ENCODE measurements around the gene LGI1. TPM values are rescaled to one million over a fixed set of nuclear protein-coding genes. Genes with fewer than 3 reads are reported as not detected.

The LGI1 gene
- polyA plus RNA-seq, 1 donor (not counting 4 experiments of a cell fraction or from before 2014, with no cell fraction given), result not detected

GRCh38 chr10:93784059-93784458 is 26.3 kb downstream of the LGI1 start:
- Histone ChIP-seq H3K79me2 (ENCODE audit: control insufficient read depth, insufficient read depth, low read length) (no peaks in the 10 kb centered on the region), H3K9me1 (ENCODE audit: control insufficient read depth, extremely low read depth, insufficient read depth, low read length) (no peaks in the 10 kb centered on the region), H3K4me1 (ENCODE audit: control insufficient read depth, extremely low read depth, insufficient read depth, low read length) (no peaks in the 10 kb centered on the region), H3K27ac (ENCODE audit: control insufficient read depth, insufficient read depth, low read length) (no peak overlapping the region), H3K4me3 (ENCODE audit: control insufficient read depth in 2 of 3, extremely low read depth in 1 of 3, insufficient read depth in 2 of 3, low read depth in 1 of 3, low read length in 3 of 3) (no peak overlapping the region), H3K36me3 (ENCODE audit: control insufficient read depth in 2 of 2, extremely low read depth in 1 of 2, insufficient read depth in 2 of 2, low read length in 2 of 2) (no peaks in the 10 kb centered on the region), H2AFZ (ENCODE audit: control insufficient read depth, low read length) (no peak overlapping the region), H3K4me2 (ENCODE audit: control insufficient read depth, extremely low read depth, insufficient read depth, low read depth, low read length) (no peak overlapping the region), H4K20me1 (ENCODE audit: control insufficient read depth, extremely low read depth, insufficient read depth, low read length) (no peaks in the 10 kb centered on the region), H3K9me3 (ENCODE audit: control insufficient read depth, low read depth, low read length) (no peaks in the 10 kb centered on the region), H3K9ac (ENCODE audit: control insufficient read depth, extremely low read depth, insufficient read depth, low read length) (no peak overlapping the region), H3K27me3 (ENCODE audit: control insufficient read depth, extremely low read depth, insufficient read depth, low read length) (no peaks in the 10 kb centered on the region)
- dilution Hi-C loops (cut with MboI; ENCODE audit: extremely low pct_ligation_motif_present, low sequenced_read_pairs), result no loop called here
- no peak for DNase-seq (ENCODE audit: low read depth, low spot score)
- FAIRE-seq, result no peak
- TF ChIP-seq CTCF (optimal IDR thresholded peaks at IDR 0.05 in 1 of 3, IDR thresholded peaks at IDR 0.05 in 1 of 3, conservative IDR thresholded peaks at IDR 0.05 in 1 of 3; ENCODE audit: extremely low read depth in 1 of 3, insufficient read depth in 2 of 3, low read length in 3 of 3), result no peak
- no peak for TF ChIP-seq EZH2 (IDR thresholded peaks at IDR 0.05; ENCODE audit: low read length)

- H4K20me1 ChIP-seq (ENCODE audit: control insufficient read depth, extremely low read depth, insufficient read depth, low read length), result no peaks in the 10 kb centered on the region
- no peak overlapping the region for H3K4me3 ChIP-seq (ENCODE audit: control insufficient read depth in 2 of 3, extremely low read depth in 1 of 3, insufficient read depth in 2 of 3, low read depth in 1 of 3, low read length in 3 of 3)
- H3K36me3 ChIP-seq (ENCODE audit: control insufficient read depth in 2 of 2, extremely low read depth in 1 of 2, insufficient read depth in 2 of 2, low read length in 2 of 2), result no peaks in the 10 kb centered on the region
- no peak overlapping the region for H3K4me2 ChIP-seq (ENCODE audit: control insufficient read depth, extremely low read depth, insufficient read depth, low read depth, low read length)
- TF ChIP-seq EZH2 (IDR thresholded peaks at IDR 0.05; ENCODE audit: low read length), result no peak
- TF ChIP-seq CTCF (optimal IDR thresholded peaks at IDR 0.05 in 1 of 3, IDR thresholded peaks at IDR 0.05 in 1 of 3, conservative IDR thresholded peaks at IDR 0.05 in 1 of 3; ENCODE audit: extremely low read depth in 1 of 3, insufficient read depth in 2 of 3, low read length in 3 of 3), result no peak
- no peak for FAIRE-seq
- dilution Hi-C loops (cut with MboI; ENCODE audit: extremely low pct_ligation_motif_present, low sequenced_read_pairs), result no loop called here
- H3K9me1 ChIP-seq (ENCODE audit: control insufficient read depth, extremely low read depth, insufficient read depth, low read length), result no peaks in the 10 kb centered on the region
- DNase-seq (ENCODE audit: low read depth, low spot score), result no peak
- no peak overlapping the region for H2AFZ ChIP-seq (ENCODE audit: control insufficient read depth, low read length)
- H3K27me3 ChIP-seq (ENCODE audit: control insufficient read depth, extremely low read depth, insufficient read depth, low read length), result peaks cover 3% of the 10 kb centered on the region
- no peaks in the 10 kb centered on the region for H3K4me1 ChIP-seq (ENCODE audit: control insufficient read depth, extremely low read depth, insufficient read depth, low read length)
- no peaks in the 10 kb centered on the region for H3K79me2 ChIP-seq (ENCODE audit: control insufficient read depth, insufficient read depth, low read length)
- no peak overlapping the region for H3K27ac ChIP-seq (ENCODE audit: control insufficient read depth, insufficient read depth, low read length)
- H3K9me3 ChIP-seq (ENCODE audit: control insufficient read depth, low read depth, low read length), result no peaks in the 10 kb centered on the region
- no peak overlapping the region for H3K9ac ChIP-seq (ENCODE audit: control insufficient read depth, extremely low read depth, insufficient read depth, low read length)
These were observed 30.9 kb downstream of the LGI1 start for GRCh38 chr10:93788413-93789208.

Data from keratinocyte (primary cell).